ENCODE data around the gene TSPAN18.

DNA sequence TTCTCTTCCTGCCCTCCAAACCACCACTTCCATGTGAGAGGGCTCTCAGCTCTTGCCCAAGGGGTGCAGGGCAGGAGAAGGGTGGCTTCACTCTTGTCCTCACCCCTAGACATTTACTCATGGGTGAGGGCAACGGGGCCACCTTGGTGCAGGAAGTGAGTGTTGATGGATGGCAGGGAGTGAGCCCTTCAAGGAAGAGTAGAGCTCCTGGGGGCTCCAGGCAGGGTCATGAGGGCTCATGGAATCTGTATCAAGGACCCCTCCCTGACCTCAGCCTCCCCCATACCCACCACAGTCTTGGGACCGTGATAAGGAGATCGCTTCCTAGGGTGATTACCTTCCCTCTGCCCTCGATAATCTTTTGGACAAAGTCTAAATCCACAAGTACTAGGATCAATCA is 37.8 kb downstream of the TSPAN18 start:
- TF ChIP-seq, protein P1, sequence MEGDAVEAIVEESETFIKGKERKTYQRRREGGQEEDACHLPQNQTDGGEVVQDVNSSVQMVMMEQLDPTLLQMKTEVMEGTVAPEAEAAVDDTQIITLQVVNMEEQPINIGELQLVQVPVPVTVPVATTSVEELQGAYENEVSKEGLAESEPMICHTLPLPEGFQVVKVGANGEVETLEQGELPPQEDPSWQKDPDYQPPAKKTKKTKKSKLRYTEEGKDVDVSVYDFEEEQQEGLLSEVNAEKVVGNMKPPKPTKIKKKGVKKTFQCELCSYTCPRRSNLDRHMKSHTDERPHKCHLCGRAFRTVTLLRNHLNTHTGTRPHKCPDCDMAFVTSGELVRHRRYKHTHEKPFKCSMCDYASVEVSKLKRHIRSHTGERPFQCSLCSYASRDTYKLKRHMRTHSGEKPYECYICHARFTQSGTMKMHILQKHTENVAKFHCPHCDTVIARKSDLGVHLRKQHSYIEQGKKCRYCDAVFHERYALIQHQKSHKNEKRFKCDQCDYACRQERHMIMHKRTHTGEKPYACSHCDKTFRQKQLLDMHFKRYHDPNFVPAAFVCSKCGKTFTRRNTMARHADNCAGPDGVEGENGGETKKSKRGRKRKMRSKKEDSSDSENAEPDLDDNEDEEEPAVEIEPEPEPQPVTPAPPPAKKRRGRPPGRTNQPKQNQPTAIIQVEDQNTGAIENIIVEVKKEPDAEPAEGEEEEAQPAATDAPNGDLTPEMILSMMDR (conservative IDR thresholded peaks at IDR 0.05; ENCODE audit: low read length) = no peak
- no peak for TF ChIP-seq EZH2phosphoT487 (IDR thresholded peaks at IDR 0.05; ENCODE audit: borderline replicate concordance, low read depth, low read length)
